CD4-positive, alpha-beta T cell (primary cell): Measurements from ENCODE around the gene RAMP1. TPM values are rescaled to one million over a fixed set of nuclear protein-coding genes. Genes with fewer than 3 reads are reported as not detected.

Experiments used
- ATAC-seq: fragments of 200-7000 bp; cut with Tn5 transposase; one replicate; pipeline ENCODE4 v1.10.0; 2022; ENCODE audit warnings: mild to moderate bottlenecking; ENCODE audit not compliant: poor library complexity
- CTCF ChIA-PET: fragments of 350-600 bp; sonication (Branson Sonifier 250); formaldehyde crosslinking; loops from one replicate; lab custom pipeline; 2021; ENCODE audit warnings: antibody characterized with exemption, inconsistent platforms; lab: Charles Lee
- POLR2A ChIA-PET: fragments of 350-600 bp; sonication (Branson Sonifier 250); formaldehyde crosslinking; loops from one replicate; lab custom pipeline; 2021; ENCODE audit warnings: antibody characterized with exemption, inconsistent platforms; lab: Charles Lee
- DNase-seq, 14 experiments: peaks; one replicate each; pipeline ENCODE4 v3.0.0-alpha.2; 2013 to 2020; ENCODE audit warnings: mixed read lengths in 2 of 14
- H3K27ac ChIP-seq, 2 donors: one replicate each; pipeline versions ENCODE4 v1.5.1 to v1.7.0; 2013; ENCODE audit warnings: low read length in 2 of 2, low read depth in 1 of 2, mild to moderate bottlenecking in 1 of 2
- H3K27me3 ChIP-seq, 2 experiments: 1 replicate in 1 of 2; 2 replicates in 1 of 2; pipeline versions ENCODE4 v1.6.1 to v1.7.0; 2013; ENCODE audit warnings: low read length in 2 of 2, control low read depth in 1 of 2, mild to moderate bottlenecking in 1 of 2, moderate library complexity in 1 of 2; ENCODE audit not compliant: insufficient read depth in 2 of 2, control insufficient read depth in 1 of 2
- H3K36me3 ChIP-seq: one replicate; pipeline ENCODE4 v1.6.1; 2013; ENCODE audit warnings: low read length, control low read depth; ENCODE audit not compliant: insufficient read depth
- H3K4me1 ChIP-seq: one replicate; pipeline ENCODE4 v1.6.1; 2013; ENCODE audit warnings: low read length, control low read depth; ENCODE audit not compliant: insufficient read depth
- H3K4me3 ChIP-seq: one replicate; pipeline ENCODE4 v1.5.1; 2013; ENCODE audit warnings: mild to moderate bottlenecking, low read length, moderate library complexity
- H3K9me3 ChIP-seq, 2 experiments: 1 replicate in 1 of 2; 2 replicates in 1 of 2; pipeline versions ENCODE4 v1.6.1 to v1.7.0; 2013; ENCODE audit warnings: low read length in 2 of 2, mild to moderate bottlenecking in 2 of 2, control low read depth in 1 of 2, moderate library complexity in 1 of 2; ENCODE audit not compliant: control insufficient read depth in 1 of 2, insufficient read depth in 1 of 2
- H3K27ac Mint-ChIP-seq: one replicate; pipeline ENCODE4 v1.8.0; 2020; ENCODE audit warnings: mixed read lengths
- H3K27me3 Mint-ChIP-seq: one replicate; pipeline ENCODE4 v1.8.0; 2021; ENCODE audit warnings: mixed read lengths
- H3K36me3 Mint-ChIP-seq: one replicate; pipeline ENCODE4 v1.8.0; 2021; ENCODE audit warnings: low read depth, mixed read lengths
- H3K4me1 Mint-ChIP-seq: one replicate; pipeline ENCODE4 v1.8.0; 2021; ENCODE audit warnings: low read depth, mixed read lengths
- H3K4me3 Mint-ChIP-seq: one replicate; pipeline ENCODE4 v1.8.0; 2020; ENCODE audit warnings: mild to moderate bottlenecking, mixed read lengths
- H3K9me3 Mint-ChIP-seq: one replicate; pipeline ENCODE4 v1.8.0; 2020; ENCODE audit warnings: mixed read lengths
- CTCF ChIP-seq: fragments of 200-600 bp; IDR thresholded peaks from one replicate; pipeline ENCODE4 v1.8.0; 2022; ENCODE audit warnings: antibody characterized with exemption, mild to moderate bottlenecking
- intact Hi-C, 2 experiments: fragments of 100-400 bp; cut with DNase I in 1 of 2; cut with micrococcal nuclease in 1 of 2; formaldehyde crosslinking; loops; one replicate each; pipeline versions ENCODE4 v1.15.1 to v1.9.0; 2023 to 2025; cut with DNase I, micrococcal nuclease
- total RNA-seq, 174 experiments: library from RNA in 2 of 174; stranded (reverse) in 2 of 174; gene quantifications; one replicate each; pipeline ENCODE4 v1.2.3 and lab custom pipeline; 2021 to 2026

Gene RAMP1
- total RNA-seq, 2 experiments from 2014 or later, result not detected

DNA sequence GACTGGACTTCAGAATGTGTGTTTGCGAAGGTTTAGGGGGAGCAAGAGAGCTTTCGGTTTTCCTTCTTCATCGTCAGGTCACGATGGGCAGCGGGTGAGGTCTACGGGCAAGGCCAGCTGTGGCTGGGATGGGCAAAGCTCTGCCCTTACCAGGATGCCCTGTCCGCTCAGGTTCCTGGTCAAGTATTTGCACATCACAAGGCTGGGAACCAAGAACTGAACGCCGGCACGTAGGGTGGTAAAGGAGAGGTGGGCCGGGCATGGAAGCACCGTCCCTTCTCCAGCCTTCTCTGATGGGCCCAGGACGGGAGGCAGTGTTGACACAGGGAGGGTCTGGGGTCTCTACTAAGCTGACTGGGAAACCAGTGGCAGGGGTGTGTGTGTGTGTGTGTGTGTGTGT, 56.9 kb downstream of the RAMP1 start:
- no peak for ATAC-seq
- POLR2A ChIA-PET, result interaction anchor here (1.1 to 1.2 kb wide), 2 partner anchors 26 to 52 kb away, joined by 3 to 5 read pairs; no protein-coding TSS in a partner anchor
- peaks cover 4% of the 10 kb centered on the region for H3K4me1 ChIP-seq
- H3K36me3 ChIP-seq, result no peaks in the 10 kb centered on the region
- no peak for TF ChIP-seq CTCF
- H3K4me3 ChIP-seq, result no peak overlapping the region
- Mint-ChIP-seq H3K27ac (no peak overlapping the region), H3K36me3 (no peaks in the 10 kb centered on the region), H3K4me3 (no peak overlapping the region), H3K9me3 (no peaks in the 10 kb centered on the region), H3K27me3 (no peaks in the 10 kb centered on the region), H3K4me1 (peaks cover 5% of the 10 kb centered on the region)
- no peaks in the 10 kb centered on the region for H3K27me3 ChIP-seq
- no peak for DNase-seq
- H3K9me3 ChIP-seq, result no peaks in the 10 kb centered on the region
- H3K27ac ChIP-seq, result no peak overlapping the region
- CTCF ChIA-PET, result no interaction called here
- intact Hi-C loops, result no loop called here

- CTCF ChIA-PET, result no interaction called here
- no peaks in the 10 kb centered on the region for H3K9me3 ChIP-seq
- peaks cover 8% of the 10 kb centered on the region for H3K4me1 ChIP-seq
- H3K27me3 ChIP-seq, result no peaks in the 10 kb centered on the region
- Mint-ChIP-seq H3K4me1 (peaks cover 5% of the 10 kb centered on the region), H3K27me3 (no peaks in the 10 kb centered on the region), H3K9me3 (no peaks in the 10 kb centered on the region), H3K4me3 (no peak overlapping the region), H3K36me3 (no peaks in the 10 kb centered on the region), H3K27ac (no peak overlapping the region)
- no peaks in the 10 kb centered on the region for H3K36me3 ChIP-seq
- intact Hi-C loops, result no loop called here
- DNase-seq, result no peak
- TF ChIP-seq CTCF, result no peak
- H3K27ac ChIP-seq, result no peak overlapping the region
- POLR2A ChIA-PET, result no interaction called here
- H3K4me3 ChIP-seq, result no peak overlapping the region
- ATAC-seq, result no peak
Measured at GRCh38 chr2:237917696-237918374, 58.4 kb downstream of the RAMP1 start.

- ChIA-PET POLR2A (no interaction called here), CTCF (no interaction called here)
- H3K36me3 Mint-ChIP-seq, result no peaks in the 10 kb centered on the region
- H3K27ac ChIP-seq, result no peak overlapping the region
- H3K27me3 Mint-ChIP-seq, result no peaks in the 10 kb centered on the region
- no peak overlapping the region for H3K4me3 ChIP-seq
- H3K4me1 Mint-ChIP-seq, result peaks cover 9% of the 10 kb centered on the region
- DNase-seq (no peak), ATAC-seq (no peak)
- no peak for TF ChIP-seq CTCF
- H3K9me3 ChIP-seq, result no peaks in the 10 kb centered on the region
- no peaks in the 10 kb centered on the region for H3K27me3 ChIP-seq
- H3K9me3 Mint-ChIP-seq, result no peaks in the 10 kb centered on the region
- H3K36me3 ChIP-seq, result no peaks in the 10 kb centered on the region
- H3K4me3 Mint-ChIP-seq, result no peak overlapping the region
- peaks cover 15% of the 10 kb centered on the region for H3K4me1 ChIP-seq
- H3K27ac Mint-ChIP-seq, result no peak overlapping the region
- intact Hi-C loops, result no loop called here
Measured at GRCh38 chr2:237919593-237919992, 60.2 kb downstream of the RAMP1 start.
